Measurements from ENCODE around the gene ZC3H10.

Gene ZC3H10

DNA sequence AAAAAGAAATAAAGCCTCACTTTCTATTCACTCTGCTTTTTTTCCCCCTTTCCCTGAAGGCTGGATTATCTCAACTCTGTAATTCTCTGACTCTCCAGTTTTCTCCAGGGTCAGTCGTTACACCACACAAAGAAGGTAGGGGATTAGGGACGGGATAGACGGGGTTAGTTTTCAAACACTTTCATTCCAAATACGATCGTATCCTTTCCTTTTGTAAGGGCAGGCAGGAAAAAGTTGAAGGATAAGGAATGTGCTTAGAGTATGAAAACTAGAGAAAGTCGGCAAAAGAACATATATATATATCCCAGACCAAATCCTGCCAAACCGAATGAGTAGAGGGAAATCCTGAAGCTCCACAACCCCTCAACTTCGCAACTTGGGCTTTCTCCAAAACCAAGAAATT is 9.4 kb downstream of the ZC3H10 start:
- DNase-seq (ENCODE audit: low read depth in 1 of 2, low spot score in 1 of 2), result no peak

DNA sequence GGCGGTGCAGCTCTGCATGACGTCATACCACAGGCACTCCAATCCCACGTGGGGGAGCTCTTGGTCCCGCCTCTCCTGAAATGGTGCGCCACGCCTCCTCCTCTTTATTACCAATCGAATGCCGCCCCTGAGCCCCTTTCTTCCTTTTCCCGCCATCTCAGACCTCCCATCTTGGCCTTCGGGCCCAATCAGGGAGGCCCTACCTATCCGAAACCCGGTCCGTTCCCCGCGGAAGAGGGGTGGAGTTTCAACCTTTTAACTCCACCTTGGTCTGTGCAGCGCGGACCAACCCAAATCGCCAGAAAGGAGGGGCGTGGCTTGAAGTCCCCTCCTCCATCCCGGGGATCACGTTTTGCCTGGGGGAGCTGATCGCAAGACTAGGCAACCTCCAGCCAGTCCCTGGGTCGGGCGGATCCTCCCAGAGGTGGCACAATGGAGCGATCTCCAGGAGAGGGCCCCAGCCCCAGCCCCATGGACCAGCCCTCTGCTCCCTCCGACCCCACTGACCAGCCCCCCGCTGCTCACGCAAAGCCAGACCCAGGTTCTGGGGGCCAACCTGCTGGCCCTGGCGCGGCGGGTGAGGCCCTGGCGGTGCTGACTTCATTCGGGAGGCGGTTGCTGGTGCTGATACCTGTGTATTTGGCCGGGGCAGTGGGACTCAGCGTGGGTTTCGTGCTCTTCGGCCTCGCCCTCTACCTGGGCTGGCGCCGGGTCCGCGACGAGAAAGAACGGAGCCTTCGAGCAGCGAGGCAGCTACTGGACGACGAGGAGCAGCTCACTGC is 10.0 kb downstream of the ZC3H10 start, which contains the start of gene ESYT1:
ESYT1 (plus strand) TSS at position 380 of the 782 bp plus-strand sequence; CDS start at position 433, 53 bp downstream.
- peak; percentile 83 to 95 for DNase-seq (ENCODE audit: low read depth in 1 of 2, low spot score in 1 of 2)

DNA sequence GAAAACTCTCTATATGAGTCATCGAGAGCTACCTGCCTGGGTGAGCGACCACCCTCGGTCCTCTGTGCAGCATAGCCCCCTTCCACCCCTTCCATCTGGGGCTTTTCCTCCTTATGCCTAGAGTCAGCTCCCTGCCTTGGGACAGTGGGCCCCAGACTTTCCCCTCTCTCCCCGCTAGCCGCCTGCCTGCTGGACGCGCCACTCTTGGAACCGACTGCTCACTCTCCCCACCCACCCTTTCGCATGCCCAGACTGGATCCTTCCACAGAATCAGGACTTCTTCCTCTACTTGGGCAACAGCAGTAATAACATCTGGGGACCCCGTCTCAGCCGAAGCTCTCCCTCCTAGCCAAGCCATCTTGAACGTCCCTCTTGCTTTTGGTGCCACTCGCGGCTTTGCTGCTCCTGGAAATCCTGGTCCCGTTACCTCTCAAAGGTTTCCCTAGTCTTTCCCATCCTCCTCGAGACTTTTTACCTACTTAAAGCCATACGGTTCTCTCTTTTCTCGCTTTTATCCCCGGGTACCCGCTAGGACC is 10.7 kb downstream of the ZC3H10 start:
- no peak for DNase-seq (ENCODE audit: low read depth in 1 of 2, low spot score in 1 of 2)

DNA sequence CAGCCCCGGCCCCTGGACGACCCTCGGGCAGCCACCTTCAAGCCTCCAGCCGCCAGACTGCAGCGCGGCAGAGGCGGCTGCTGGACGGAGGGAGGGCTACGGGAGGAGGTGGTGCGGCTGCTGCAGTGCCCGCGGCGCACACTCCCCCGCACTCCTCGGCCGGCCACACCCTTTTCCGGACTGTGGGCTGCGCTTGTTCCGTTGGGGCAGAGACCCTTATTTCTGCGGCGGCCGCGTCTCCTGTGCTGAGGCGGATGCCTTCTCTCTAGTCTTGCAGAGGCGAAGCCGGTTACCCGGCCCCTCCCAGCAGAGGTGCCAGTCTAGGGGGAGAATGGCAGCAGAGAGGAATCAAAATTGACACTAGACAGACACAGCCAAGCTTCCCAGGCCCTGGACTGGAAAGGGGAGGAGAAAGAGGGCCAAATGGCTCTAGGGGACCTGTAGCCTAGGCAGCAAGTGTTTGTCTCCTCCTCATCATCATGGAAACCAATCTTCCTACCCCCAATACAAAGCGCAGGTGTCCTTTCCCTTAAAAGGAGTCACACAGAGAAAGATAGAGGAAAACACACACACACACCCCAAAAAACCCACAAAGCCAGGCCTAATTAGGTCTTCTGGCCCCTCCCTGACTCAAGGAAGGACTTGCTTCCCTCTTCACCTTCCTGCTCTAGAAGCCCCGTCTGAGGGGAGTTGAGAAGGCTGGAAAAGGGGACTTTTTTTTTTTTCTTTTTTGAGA is 11.3 kb downstream of the ZC3H10 start:
- peak; percentile 38 to 60 for DNase-seq (ENCODE audit: low read depth in 1 of 2, low spot score in 1 of 2)

DNA sequence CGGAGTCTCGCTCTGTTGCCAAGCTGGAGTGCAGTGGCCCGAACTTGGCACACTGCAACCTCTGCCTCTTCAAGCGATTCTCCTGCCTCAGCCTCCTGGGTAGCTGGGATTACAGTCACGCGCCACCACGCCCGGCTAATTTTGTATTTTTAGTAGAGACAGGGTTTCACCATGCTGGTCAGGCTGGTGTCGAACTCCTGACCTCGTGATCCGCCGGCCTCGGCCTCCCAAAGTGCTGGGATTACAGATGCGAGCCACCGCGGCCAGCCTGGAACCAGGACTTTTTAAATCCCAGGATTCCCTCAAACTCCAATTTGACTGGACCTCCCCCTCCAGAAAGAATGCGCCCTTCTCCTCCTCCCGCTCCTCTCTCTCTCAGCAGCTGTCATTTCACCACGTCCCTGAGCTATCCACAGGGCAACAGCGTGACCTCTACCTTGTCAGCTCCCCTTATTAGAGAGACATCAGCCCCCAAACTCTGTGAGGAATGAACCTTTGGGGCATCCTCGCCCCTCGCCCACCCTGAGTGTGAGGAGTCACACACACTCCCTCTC is 12.0 kb downstream of the ZC3H10 start:
- DNase-seq (ENCODE audit: low read depth in 1 of 2, low spot score in 1 of 2), result no peak

DNA sequence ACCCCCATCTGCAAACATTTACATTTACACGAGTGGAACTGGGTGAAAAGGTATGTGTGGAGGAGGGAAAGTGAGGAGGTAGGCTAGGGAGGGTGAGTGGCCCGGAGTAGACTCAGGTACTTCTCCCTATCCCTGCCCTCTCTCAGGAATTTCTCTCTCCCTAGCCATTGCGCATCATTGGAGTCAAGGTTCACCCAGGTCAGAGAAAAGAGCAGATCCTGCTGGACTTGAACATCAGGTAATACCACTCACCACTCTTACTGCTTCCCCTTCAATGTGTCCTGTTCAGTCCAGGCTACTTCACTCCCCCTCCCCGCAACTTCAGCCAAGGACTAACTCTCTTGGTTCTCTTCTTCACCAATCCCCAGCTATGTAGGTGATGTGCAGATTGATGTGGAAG is 12.8 kb downstream of the ZC3H10 start:
- DNase-seq (ENCODE audit: low read depth in 1 of 2, low spot score in 1 of 2), result no peak

DNA sequence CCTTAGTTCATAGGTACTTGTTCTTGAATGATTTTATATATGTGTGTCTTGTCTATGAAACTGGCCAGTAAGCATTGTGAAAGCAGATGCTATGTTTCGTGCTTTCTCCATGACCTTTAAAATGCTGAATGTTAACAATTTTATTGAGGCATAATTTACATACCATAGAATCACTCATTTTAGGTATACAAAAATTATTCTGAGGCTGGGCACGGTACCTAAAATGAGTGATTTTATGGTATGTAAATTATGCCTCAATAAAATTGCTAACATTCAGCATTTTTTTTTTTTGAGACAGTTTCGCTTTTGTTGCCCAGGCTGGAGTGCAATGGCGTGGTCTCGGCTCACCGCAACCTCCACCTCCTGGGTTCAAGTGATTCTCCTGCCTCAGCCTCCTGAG is 16.8 kb downstream of the ZC3H10 start:
- no peak for DNase-seq (ENCODE audit: low read depth in 1 of 2, low spot score in 1 of 2)

DNA sequence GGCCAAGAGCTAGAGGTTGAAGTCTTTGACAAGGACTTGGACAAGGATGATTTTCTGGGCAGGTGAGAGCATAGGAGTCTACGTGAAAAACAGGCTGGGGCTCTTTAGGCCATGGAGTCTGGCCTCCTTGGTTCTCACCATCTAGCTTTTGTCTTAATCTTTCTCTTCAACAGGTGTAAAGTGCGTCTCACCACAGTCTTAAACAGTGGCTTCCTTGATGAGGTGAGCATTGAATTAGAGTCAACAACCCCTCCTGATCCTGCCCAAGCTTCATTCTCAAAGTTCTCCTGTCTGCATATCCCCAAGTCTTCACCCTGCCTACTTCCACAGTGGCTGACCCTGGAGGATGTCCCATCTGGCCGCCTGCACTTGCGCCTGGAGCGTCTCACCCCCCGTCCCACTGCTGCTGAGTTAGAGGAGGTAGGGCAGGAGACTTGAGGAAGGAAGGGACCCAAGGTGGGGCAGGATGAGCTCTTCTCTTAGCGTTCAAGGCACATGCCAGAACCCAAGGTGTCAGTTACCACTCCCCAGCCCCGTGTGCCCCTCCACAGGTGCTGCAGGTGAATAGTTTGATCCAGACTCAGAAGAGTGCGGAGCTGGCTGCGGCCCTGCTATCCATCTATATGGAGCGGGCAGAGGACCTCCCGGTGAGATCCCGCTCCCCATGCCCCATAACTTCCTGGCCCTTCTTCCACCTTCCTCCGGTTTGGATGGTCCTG is 19.9 kb downstream of the ZC3H10 start:
- no peak for DNase-seq (ENCODE audit: low read depth in 1 of 2, low spot score in 1 of 2)

DNA sequence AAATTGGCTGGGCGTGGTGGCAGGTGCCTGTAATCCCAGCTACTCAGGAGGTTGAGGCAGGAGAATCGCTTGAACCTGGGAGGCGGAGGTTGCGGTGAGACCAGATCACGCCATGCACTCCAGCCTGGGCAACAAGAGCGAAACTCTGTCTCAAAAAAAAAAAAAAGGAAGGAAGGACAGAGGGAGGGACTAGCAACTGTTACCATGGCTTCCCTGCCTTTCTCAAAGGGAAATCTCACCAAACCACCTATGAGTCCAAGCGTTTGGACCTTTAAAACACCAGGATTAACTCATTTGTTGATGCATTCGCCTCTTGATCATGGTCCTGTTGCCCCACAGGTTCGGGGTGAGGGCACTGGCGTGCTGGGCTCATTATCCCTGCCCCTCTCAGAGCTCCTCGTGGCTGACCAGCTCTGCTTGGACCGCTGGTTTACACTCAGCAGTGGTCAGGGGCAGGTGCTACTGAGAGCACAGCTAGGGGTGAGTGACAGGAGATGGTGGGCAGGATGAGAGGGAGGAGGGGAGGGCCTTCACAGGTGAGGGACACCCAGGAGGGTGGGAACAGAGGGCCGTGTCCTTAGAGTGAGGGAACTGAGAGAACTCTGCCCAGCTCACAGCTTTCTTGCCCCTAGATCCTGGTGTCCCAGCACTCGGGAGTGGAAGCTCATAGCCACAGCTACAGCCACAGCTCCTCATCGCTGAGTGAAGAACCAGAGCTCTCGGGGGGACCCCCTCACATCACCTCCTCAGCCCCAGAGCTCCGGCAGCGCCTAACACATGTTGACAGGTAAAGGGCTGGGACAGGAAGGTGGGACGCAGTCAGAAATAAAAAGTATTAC is 24.1 kb downstream of the ZC3H10 start:
- DNase-seq (ENCODE audit: low read depth in 1 of 2, low spot score in 1 of 2), result no peak

DNA sequence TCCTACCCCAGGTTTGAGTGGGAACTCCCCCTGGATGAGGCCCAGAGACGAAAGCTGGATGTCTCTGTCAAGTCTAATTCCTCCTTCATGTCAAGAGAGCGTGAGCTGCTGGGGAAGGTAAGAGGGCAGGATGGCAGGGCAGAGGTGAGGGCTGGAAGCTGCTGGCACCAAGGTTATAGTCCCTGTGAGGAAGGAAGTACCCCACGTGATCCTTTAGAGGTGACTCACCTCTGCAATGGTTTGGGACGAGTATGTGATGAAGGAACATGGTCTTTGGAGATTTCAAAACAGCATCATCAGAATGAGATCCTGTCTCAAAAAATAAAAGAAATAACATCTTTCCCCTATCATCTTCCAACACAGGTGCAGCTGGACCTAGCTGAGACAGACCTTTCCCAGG is 25.2 kb downstream of the ZC3H10 start:
- DNase-seq (ENCODE audit: low read depth in 1 of 2, low spot score in 1 of 2), result no peak

DNA sequence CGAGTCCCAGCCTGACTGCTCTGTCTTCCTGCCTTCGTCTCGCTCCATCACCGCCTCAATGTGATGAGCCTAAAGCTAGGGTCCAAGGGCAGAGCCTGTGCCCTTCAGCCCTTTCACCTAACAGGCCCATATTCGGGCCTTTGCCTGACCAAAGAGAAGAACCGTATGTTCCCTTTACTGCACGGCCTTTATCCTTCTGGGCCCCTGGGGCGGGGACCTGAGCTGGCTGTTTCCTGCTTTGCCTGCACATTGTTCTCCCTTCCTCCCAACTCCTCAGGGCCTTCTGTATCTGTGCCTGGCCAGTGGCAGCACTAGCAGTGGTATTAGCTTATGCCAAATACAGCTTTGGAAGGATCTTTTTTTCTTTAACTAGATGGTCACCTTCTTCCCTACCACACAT is 25.8 kb downstream of the ZC3H10 start:
- no peak for DNase-seq (ENCODE audit: low read depth in 1 of 2, low spot score in 1 of 2)

DNA sequence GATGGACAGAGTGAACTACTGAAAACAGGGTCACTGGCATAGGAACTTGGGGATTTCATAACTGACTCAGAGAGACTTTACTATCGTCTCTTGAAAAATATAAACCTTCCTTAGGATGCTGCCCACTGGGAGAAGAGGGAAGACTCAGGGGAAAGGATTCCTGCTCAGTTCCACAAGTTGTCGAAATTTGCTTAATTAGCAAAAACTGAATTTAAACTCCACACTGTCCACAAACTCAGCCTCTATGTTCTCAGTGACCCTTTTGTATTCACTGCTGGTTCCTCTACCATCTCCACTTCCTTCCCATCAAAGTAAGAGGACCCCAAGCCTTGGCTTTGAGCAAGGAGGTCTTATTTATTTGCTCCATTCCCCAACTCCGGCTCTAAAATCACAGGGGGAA is 27.2 kb downstream of the ZC3H10 start:
- DNase-seq (ENCODE audit: low read depth in 1 of 2, low spot score in 1 of 2), result no peak

DNA sequence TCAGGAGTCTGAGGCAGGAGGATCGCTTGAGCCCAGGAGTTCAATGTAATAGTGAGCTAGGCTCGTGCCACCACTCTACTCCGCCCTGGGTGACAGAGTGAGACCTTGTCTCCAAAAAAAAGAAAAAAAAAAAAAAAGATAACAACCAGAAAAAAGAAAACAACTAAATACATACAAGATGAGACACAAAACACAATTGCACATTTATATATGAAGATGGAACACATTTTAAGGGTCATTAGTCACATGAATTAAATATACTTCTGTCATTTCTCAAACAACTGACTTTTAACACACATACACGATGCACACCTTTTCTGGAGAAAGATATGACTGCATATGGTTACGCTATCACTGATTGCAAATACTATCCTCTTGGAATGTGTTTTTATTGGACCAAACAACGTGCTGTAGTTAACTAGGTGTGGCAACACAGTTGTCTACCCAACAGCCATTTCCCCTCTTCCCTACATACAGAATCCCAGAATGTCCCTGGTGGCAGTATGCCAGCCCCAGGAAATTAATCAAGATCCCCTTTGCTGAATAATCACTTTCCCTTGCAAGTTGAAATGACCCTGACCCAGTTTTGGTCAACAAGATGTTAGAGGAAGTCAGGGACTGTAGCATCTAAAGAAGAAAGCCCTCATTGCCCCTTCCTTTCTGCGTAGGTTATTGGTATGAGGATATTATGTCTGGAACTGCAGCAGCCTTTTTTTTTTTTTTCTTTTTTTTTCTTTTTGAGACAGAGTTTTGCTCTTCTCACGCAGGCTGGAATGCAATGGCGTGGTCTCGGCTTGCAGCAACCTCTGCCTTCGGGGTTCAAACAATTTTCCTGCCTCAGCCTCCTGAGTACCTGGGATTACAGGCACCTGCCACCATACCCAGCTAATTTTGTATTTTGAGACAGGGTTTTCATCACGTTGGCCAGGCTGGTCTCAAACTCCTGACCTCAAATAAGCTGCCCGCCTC is 28.7 kb downstream of the ZC3H10 start:
- DNase-seq (ENCODE audit: low read depth in 1 of 2, low spot score in 1 of 2), result no peak

DNA sequence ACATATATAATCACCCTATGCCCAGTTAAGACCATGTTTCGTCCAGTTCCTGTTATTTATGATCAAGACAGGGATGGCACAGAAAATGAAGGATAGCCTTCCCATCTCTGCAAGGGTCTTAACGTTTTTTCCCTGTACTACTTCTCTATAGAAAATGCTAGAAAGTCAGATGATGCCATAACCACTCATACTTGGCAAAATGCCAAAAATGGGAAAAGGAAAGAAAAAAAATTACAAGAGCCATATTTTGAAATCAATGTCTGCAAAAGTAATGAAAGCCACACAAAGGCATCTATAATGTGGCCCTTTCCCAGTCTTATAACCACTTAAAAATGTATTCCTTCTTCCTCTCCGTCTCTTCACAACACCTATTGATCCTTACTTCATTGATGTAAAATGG is 32.5 kb downstream of the ZC3H10 start:
- DNase-seq (ENCODE audit: low read depth in 1 of 2, low spot score in 1 of 2), result no peak

DNA sequence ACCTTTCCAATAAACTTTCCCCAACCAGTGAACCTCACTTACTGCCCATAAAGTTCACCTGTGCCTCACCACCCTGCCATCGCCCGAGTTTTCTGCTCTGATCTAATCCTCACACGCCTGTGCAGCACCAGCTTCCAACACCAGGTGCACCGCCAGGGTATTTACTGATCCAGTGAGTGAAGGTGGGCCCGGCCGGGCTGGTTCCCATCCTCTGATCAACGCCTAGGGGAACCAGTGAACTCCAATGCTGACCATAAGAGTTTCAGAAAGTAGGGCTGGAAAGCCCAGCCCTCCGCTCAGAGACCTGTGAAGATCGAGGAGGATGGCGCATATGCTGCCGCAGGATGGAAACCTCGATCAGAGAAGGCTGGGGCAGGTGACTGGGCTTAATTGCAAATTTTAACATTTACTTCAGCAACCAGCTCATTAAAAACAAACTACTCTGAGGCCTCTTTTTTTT is 33.6 kb downstream of the ZC3H10 start:
- peak; percentile 28 to 41 for DNase-seq (ENCODE audit: low read depth in 1 of 2, low spot score in 1 of 2)

DNA sequence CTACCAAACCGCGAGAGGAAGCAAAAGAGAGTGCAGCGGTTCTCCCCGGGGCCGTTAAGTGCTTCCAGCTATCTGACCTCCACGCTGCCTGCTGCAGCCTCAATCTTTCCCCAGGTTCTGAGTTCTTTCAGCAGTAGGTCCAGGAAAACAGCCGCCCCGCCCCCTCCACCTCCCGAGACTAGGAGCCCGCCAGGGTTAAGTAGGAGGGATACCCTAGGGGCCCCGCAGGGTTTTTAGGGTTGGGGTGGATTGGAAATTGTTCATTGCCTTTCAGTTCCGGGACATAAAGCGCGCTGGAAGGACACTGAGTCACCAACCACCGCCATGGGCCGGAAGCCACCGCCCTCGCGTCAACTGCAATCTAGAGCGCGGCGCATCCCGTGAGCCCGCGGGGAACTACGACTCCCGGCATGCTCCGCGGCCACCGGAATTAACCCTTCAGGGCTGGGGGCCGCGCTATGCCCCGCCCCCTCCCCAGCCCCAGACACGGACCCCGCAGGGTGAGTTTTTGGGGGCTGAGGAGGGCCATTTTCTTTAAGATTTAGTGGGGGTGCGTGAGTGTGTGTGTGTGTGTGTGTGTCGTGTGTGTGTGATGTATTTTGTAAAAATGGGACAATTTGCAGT is 34.2 kb downstream of the ZC3H10 start, which contains the start of gene MYL6B:
MYL6B (plus strand) TSS at position 456 of the 624 bp plus-strand sequence. CDS start 1,332 bp downstream, outside the sequence.
- peak; percentile 81 to 90 for DNase-seq (ENCODE audit: low read depth in 1 of 2, low spot score in 1 of 2)

DNA sequence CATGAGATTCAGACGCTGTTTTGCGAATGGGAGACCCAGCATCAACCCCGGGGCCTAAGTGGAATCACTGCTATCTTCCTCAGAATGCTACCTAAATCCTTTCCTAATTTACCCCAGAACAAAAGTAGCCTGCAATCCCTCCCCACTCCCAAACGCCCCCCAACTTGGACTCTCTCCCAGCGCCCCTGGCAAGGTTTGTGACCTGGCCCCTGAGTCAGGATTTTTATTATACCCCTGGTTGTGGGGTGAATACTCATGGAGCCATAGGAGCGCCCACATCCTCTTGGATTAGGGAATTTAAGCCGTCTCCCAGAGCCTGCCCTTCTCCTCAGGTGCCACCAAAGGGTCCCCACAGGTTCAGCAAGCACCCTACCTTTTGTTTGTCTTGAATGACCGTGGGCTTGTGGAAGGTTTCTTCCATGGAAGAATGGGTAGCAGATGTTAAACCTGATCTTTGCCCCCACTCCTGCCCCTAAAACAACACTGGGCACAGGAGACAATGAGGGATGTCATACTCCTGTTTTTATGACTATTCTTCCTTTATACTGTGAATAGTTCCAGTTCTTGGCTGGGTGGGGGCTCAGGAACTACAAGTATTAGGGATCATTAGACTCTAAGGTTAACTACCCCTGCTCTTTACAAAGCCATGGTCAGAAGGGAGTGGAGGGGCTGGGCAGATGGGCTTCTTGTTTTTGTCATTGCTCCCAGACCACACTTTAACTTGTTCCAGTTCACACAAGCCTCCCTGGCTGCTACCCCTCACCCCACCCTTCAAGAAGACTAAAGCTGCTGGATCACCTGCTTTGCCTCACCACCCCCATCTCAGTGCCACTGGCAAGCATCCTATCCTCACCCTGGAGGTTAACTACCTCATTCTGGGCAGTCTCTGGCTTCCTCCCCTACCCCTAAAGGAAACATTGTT is 35.0 kb downstream of the ZC3H10 start:
- no peak for DNase-seq (ENCODE audit: low read depth in 1 of 2, low spot score in 1 of 2)
